Measurements from ENCODE around the gene TNFSF13. TPM values are rescaled to one million over a fixed set of nuclear protein-coding genes. Genes with fewer than 3 reads are reported as not detected.

Gene TNFSF13
- total and polyA plus RNA-seq, 2 of the 8 experiments (the other 6 are each of a cell fraction or from before 2014, with no cell fraction given), result 2.1 to 2.6 TPM

GRCh38 chr17:7573324-7574080 is 15.0 kb downstream of the TNFSF13 start (continued):
- TF ChIP-seq FOSL1 (IDR thresholded peaks at IDR 0.05; ENCODE audit: insufficient read depth, low read depth, low read length) (no peak), TCF12 (IDR thresholded peaks at IDR 0.05; ENCODE audit: low read depth, low read length) (no peak), CHD1 (IDR thresholded peaks at IDR 0.05; ENCODE audit: low read depth, low read length) (no peak; the same call in 1 of the 2 replicates), HDAC2 (IDR thresholded peaks at IDR 0.05; ENCODE audit: borderline replicate concordance in 1 of 2, low read depth in 2 of 2, low read length in 2 of 2) (peak in 1 of 2 experiments; percentile 92; a peak in 1 of 4 replicates), MAFK (IDR thresholded peaks at IDR 0.05; ENCODE audit: low read depth, low read length) (no peak), TAF7 (optimal IDR thresholded peaks at IDR 0.05; ENCODE audit: borderline replicate concordance, low read depth, low read length) (peak; percentile 68), ASH2L (IDR thresholded peaks at IDR 0.05; ENCODE audit: low read length) (peak; percentile 8), E2F6 (IDR thresholded peaks at IDR 0.05) (peak; percentile 24; the same call in 1 of the 2 replicates)

Data from H1 (cell line).